MCF 10A (cell line): ENCODE results near the gene OR5AL1. TPM values are rescaled to one million over a fixed set of nuclear protein-coding genes. Genes with fewer than 3 reads are reported as not detected.

Source experiments
- BruUV-seq: library from RNA; stranded (reverse); fragments of 400-500 nt; replicated peaks from 2 replicates; lab custom pipeline; 2021; lab: Mats Ljungman, UMichigan
- CTCF ChIA-PET: fragments of 300-600 bp; sonication (Branson Sonifier 250); formaldehyde crosslinking; extraction: SDS; loops from one replicate; lab custom pipeline; 2021; ENCODE audit warnings: antibody characterized with exemption, inconsistent platforms; lab: Yijun Ruan, JAX
- POLR2A ChIA-PET: fragments of 300-600, 350-650 bp; sonication (Branson Sonifier 250); formaldehyde crosslinking; extraction: SDS; loops from one replicate; lab custom pipeline; 2020; ENCODE audit warnings: antibody characterized with exemption, inconsistent platforms; lab: Yijun Ruan, JAX
- DNase-seq: peaks from one replicate; pipeline ENCODE4 v3.0.0-alpha.2; 2018; ENCODE audit not compliant: unreplicated experiment
- H3K27ac Mint-ChIP-seq: one replicate; pipeline ENCODE4 v1.8.0; 2022; ENCODE audit warnings: mild to moderate bottlenecking, low read depth, mixed read lengths; ENCODE audit not compliant: unreplicated experiment
- H3K27me3 Mint-ChIP-seq: one replicate; pipeline ENCODE4 v1.8.0; 2022; ENCODE audit warnings: mixed read lengths; ENCODE audit not compliant: insufficient read depth, unreplicated experiment
- H3K36me3 Mint-ChIP-seq: one replicate; pipeline ENCODE4 v1.8.0; 2022; ENCODE audit warnings: mild to moderate bottlenecking, moderate library complexity, mixed read lengths; ENCODE audit not compliant: insufficient read depth, unreplicated experiment
- H3K4me1 Mint-ChIP-seq: one replicate; pipeline ENCODE4 v1.8.0; 2022; ENCODE audit warnings: mixed read lengths; ENCODE audit not compliant: insufficient read depth, unreplicated experiment
- H3K4me3 Mint-ChIP-seq: one replicate; pipeline ENCODE4 v1.8.0; 2022; ENCODE audit warnings: mild to moderate bottlenecking, moderate library complexity, mixed read lengths; ENCODE audit not compliant: unreplicated experiment
- H3K9me3 Mint-ChIP-seq: one replicate; pipeline ENCODE4 v1.8.0; 2022; ENCODE audit warnings: mixed read lengths; ENCODE audit not compliant: unreplicated experiment
- intact Hi-C: fragments of 100-400 bp; cut with micrococcal nuclease; formaldehyde crosslinking; loops from 2 replicates; pipeline ENCODE4 v1.14.1; 2022
- total RNA-seq: library from RNA; stranded (reverse); gene quantifications from 2 replicates; pipeline ENCODE4 v1.2.3, GENCODE V29; 2022
- TF ChIP-seq, protein P1 (sequence below): fragments of 200-600 bp; IDR thresholded peaks from one replicate; pipeline ENCODE4 v1.8.0; 2022; ENCODE audit warnings: antibody characterized with exemption, mild to moderate bottlenecking; ENCODE audit not compliant: unreplicated experiment

The OR5AL1 gene
- total RNA-seq, 1 experiment from 2014 or later, result not detected

DNA sequence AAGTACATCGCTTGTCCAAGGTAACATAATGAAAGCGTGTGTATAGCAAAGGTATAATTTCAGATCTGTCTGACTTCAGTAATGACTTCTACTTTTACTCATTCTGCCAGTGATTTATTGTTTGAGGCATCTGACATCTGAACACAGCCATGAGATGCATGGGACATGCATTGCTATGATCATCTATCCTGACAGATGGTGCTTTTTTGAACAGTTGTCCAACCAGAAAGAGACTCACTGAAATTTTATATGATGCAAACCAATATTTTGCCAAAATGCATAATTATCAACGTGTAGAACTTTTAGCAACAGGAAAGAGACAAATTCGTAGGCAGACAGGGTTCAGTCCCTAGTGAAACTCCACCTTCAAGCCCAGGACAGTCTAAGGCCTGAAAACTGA, 41.0 kb downstream of the OR5AL1 start:
- TF ChIP-seq, protein P1, sequence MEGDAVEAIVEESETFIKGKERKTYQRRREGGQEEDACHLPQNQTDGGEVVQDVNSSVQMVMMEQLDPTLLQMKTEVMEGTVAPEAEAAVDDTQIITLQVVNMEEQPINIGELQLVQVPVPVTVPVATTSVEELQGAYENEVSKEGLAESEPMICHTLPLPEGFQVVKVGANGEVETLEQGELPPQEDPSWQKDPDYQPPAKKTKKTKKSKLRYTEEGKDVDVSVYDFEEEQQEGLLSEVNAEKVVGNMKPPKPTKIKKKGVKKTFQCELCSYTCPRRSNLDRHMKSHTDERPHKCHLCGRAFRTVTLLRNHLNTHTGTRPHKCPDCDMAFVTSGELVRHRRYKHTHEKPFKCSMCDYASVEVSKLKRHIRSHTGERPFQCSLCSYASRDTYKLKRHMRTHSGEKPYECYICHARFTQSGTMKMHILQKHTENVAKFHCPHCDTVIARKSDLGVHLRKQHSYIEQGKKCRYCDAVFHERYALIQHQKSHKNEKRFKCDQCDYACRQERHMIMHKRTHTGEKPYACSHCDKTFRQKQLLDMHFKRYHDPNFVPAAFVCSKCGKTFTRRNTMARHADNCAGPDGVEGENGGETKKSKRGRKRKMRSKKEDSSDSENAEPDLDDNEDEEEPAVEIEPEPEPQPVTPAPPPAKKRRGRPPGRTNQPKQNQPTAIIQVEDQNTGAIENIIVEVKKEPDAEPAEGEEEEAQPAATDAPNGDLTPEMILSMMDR, result no peak
- no peak overlapping the region for H3K4me3 Mint-ChIP-seq
- H3K4me1 Mint-ChIP-seq, result no peaks in the 10 kb centered on the region
- BruUV-seq, result no TSS peak
- no peaks in the 10 kb centered on the region for H3K27me3 Mint-ChIP-seq
- POLR2A ChIA-PET, result no interaction called here
- DNase-seq, result no peak
- CTCF ChIA-PET, result no interaction called here
- intact Hi-C loops, result no loop called here
- H3K27ac Mint-ChIP-seq, result no peak overlapping the region
- H3K36me3 Mint-ChIP-seq, result peaks cover 6% of the 10 kb centered on the region
- H3K9me3 Mint-ChIP-seq, result peaks cover 20% of the 10 kb centered on the region

DNA sequence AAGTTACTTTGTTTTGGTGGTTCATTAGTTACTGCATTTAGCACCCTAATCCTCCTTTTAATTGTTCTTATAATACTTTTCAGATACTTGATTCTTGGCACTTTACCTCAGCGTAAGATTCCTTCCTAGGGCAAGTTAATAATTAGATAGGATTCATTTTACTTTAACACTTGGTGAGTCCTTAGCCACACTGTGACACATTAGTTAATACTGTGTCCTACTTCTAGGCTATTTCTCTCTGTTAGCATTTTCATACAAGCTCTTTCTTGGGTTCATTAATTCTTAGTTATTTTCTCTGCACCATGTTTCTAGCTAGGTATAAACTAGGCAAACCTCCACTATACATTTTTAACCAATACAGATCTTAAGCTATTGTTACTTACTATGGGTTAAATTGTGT, 44.6 kb downstream of the OR5AL1 start:
- BruUV-seq, result no TSS peak
- Mint-ChIP-seq H3K36me3 (peaks cover 7% of the 10 kb centered on the region), H3K4me3 (no peak overlapping the region), H3K27me3 (no peaks in the 10 kb centered on the region), H3K4me1 (no peaks in the 10 kb centered on the region), H3K27ac (no peak overlapping the region), H3K9me3 (peaks cover 15% of the 10 kb centered on the region)
- POLR2A ChIA-PET, result no interaction called here
- no peak for DNase-seq
- intact Hi-C loops, result no loop called here
- CTCF ChIA-PET, result no interaction called here
- TF ChIP-seq, protein P1, result no peak

Other genes with a start within 250 kb of the OR5AL1 start
- not detected in 2 replicates for gene OR5J2, start 236.1 kb upstream of the OR5AL1 start, total RNA-seq
- not detected in 2 replicates for gene OR5T2, start 178.4 kb upstream of the OR5AL1 start, total RNA-seq
- gene OR5T3, start 160.4 kb upstream of the OR5AL1 start, total RNA-seq, result not detected in 2 replicates
- not detected in 2 replicates for gene OR5T1, start 138.5 kb upstream of the OR5AL1 start, total RNA-seq
- not detected in 2 replicates for gene OR8H1, start 120.4 kb upstream of the OR5AL1 start, total RNA-seq
- gene OR8K3, start 97.6 kb upstream of the OR5AL1 start, total RNA-seq, result not detected in 2 replicates
- not detected in 2 replicates for gene OR8K1, start 66.7 kb upstream of the OR5AL1 start, total RNA-seq
- not detected in 2 replicates for gene OR8J1, start 58.4 kb upstream of the OR5AL1 start, total RNA-seq
- gene OR8U1, start 37.1 kb upstream of the OR5AL1 start, total RNA-seq, result not detected in 2 replicates
- gene OR5M3, start 60.7 kb downstream of the OR5AL1 start, total RNA-seq, result not detected in 2 replicates
- gene OR5M8, start 78.7 kb downstream of the OR5AL1 start, total RNA-seq, result not detected in 2 replicates
- not detected in 2 replicates for gene OR5M11, start 130.6 kb downstream of the OR5AL1 start, total RNA-seq
- gene OR5M10, start 165.0 kb downstream of the OR5AL1 start, total RNA-seq, result not detected in 2 replicates
- not detected in 2 replicates for gene OR5M1, start 202.2 kb downstream of the OR5AL1 start, total RNA-seq
- not detected in 2 replicates for gene OR5AP2, start 229.7 kb downstream of the OR5AL1 start, total RNA-seq